ENCODE data around the gene SORBS1. TPM values are rescaled to one million over a fixed set of nuclear protein-coding genes. Genes with fewer than 3 reads are reported as not detected.
A peak's percentile ranks its signal among the peaks of the same experiment; 100 is the strongest.

Gene SORBS1
- total RNA-seq, 1 donor from 2014 or later: 58.2 TPM

DNA sequence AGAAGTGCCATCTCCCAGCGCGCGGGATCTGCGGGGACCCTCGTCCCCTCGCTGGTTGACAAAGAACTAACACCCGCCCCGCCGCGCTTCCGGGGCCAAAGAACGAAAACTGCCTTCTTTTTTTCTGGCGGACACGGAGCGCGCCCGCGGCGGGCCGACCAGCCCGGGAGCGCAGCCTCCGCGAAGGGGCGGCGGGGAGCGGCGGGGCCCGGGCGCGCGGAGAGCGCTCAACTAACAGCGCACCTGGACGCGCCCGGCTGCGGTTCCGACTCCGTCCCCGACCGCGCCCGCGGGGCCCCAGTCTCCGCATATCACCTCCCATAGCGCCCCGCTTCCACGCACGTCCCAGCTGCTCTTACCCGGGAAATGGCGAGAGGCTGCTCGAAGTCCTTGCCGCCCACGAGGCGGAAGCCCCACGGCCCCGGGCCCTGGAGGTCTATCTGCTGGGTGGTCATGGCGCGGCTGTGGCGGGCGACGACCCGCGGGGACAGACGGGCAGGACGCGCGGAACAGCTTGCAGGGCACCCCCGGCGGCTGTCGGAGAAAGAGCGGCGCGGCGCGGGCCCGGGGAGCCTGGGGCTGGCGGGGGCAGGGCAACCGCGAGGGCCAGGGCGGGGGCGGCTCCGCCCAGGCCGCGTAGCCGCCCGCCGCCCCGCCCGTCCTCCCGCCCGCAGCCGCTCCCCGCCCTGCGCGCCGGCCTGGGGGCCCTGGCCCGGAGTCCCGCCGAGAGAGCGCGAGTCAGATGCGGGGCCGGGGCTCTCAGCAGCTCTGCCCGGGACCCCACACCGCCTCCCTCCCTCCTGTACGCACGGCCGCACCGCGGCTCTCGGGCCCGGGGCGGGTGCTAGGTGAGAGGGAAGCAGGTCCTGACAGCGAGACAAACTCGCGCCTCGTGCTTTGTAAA is 270.5 kb downstream of the SORBS1 start, which contains the start of gene PDLIM1:
Gene PDLIM1 (minus strand): TSS at position 543 of the 904 bp plus-strand sequence. CDS start 88 bp downstream, at position 455.
- ATAC-seq (peak; percentile 92 to 95), DNase-seq (peak; percentile 89)
- H3K27ac ChIP-seq: peak within 1 kb of the TSS; percentile 96
- H3K4me3 ChIP-seq: peak within 1 kb of the TSS; percentile 79
- TF ChIP-seq, protein P1, sequence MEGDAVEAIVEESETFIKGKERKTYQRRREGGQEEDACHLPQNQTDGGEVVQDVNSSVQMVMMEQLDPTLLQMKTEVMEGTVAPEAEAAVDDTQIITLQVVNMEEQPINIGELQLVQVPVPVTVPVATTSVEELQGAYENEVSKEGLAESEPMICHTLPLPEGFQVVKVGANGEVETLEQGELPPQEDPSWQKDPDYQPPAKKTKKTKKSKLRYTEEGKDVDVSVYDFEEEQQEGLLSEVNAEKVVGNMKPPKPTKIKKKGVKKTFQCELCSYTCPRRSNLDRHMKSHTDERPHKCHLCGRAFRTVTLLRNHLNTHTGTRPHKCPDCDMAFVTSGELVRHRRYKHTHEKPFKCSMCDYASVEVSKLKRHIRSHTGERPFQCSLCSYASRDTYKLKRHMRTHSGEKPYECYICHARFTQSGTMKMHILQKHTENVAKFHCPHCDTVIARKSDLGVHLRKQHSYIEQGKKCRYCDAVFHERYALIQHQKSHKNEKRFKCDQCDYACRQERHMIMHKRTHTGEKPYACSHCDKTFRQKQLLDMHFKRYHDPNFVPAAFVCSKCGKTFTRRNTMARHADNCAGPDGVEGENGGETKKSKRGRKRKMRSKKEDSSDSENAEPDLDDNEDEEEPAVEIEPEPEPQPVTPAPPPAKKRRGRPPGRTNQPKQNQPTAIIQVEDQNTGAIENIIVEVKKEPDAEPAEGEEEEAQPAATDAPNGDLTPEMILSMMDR (IDR thresholded peaks at IDR 0.05): peak; percentile 37
- H3K4me1 ChIP-seq: peaks cover 55% of the 10 kb centered on the region
- intact Hi-C loops (cut with DNase I): no loop called here
- H3K27me3 ChIP-seq (ENCODE audit: low read depth): no peaks in the 10 kb centered on the region
- H3K36me3 ChIP-seq: no peaks in the 10 kb centered on the region
- no peaks in the 10 kb centered on the region for H3K9me3 ChIP-seq

DNA sequence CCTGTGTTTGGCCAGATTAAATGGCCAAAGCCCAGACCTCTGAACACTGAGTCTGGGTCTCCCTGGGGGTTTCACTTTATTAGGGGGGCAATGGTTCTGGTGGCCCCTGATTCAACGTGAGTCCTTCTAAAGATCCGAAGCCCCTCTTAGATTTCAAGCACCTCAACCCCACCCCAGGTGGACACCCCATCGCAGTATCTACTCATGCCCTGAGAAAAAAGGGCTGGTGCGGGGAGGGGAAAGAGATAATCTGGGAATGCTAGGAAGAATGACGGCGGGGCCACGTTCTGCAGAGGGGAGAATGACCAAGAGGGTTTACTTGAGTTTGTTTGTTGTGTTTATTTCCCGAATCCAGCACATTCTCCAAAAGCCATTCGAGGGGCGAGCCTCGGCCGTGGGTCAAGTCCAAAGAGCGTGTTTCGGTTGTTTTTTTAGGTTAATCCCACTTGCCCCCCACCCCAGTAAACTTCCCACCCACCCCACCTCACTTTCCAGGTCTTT is 271.2 kb downstream of the SORBS1 start:
- Histone ChIP-seq H3K27ac (peak overlapping the region; percentile 96), H3K4me3 (peak overlapping the region; percentile 79), H3K9me3 (no peaks in the 10 kb centered on the region), H3K27me3 (ENCODE audit: low read depth) (no peaks in the 10 kb centered on the region), H3K4me1 (peaks cover 55% of the 10 kb centered on the region), H3K36me3 (no peaks in the 10 kb centered on the region)
- intact Hi-C loops (cut with DNase I): no loop called here
- TF ChIP-seq, protein P1 (IDR thresholded peaks at IDR 0.05): no peak
- DNase-seq (no peak), ATAC-seq (peak in 1 of 2 donors; percentile 3)

DNA sequence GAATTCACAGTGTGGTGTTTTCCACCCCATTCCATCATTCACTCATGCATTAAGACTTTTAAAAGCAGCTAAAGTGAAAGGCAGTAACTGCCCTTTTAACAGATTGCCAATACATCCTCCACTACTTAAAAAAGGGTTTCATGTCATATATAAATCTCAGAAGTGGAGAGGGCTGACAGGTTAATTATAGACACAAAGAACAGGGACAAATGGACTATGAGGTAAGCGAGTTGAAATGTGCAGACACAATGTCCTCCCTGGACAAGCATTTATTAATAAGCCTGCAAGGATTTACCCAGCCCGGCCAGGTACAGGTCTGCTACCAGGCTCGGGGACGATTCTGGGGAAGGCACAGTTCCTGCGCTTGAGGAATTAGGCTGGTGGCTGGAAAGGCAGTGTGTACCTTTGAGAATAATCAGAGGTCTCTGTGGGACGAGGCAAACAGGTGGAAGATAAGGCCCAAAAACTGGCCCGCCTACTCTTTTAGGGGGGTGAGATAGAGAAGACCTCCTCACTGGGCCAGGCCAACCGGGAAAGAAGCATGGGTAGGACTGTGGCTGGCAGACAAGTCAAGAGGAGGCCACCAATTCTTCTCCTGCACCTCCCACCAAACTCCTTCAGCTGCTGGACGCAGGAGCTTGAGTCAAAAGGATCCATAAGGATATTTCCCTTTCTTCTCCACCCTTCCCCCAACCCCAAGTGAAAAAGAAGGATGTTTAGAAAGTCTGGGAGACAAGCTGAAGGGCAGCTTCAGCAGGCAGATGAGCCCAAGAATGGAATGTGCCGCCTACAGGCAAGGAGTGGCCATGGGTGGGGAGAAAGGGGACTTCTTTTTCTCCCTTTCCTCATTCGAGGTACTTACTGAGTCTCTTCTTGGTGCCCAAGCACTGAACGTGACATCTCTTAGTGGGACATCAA is 271.9 kb downstream of the SORBS1 start:
- Histone ChIP-seq H3K27ac (peak overlapping the region; percentile 96), H3K9me3 (no peaks in the 10 kb centered on the region), H3K4me3 (peak overlapping the region; percentile 79), H3K36me3 (no peaks in the 10 kb centered on the region), H3K27me3 (ENCODE audit: low read depth) (no peaks in the 10 kb centered on the region), H3K4me1 (peaks cover 55% of the 10 kb centered on the region)
- ATAC-seq: peak; percentile 35 to 40
- intact Hi-C loops (cut with DNase I): no loop called here
- TF ChIP-seq, protein P1 (IDR thresholded peaks at IDR 0.05): peak; percentile 40
- no peak for DNase-seq

DNA sequence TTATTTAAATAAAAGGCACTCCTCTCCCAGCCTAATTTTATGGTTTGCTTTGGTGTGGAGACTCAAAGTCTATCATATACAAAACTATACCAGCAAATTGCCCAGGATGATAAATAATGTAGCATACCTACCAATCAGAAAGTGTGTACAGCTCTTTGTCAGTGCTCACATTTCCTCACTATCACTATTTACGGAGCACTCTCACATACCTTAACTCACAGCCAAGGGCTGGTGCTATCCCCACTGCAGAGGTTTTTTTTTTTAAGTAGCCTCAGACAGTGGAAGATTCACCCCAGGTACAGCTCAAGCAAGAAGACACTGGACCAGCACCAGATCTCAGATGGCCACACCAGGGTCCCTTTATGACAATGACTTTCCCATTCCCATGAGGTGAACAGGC is 272.9 kb downstream of the SORBS1 start:
- TF ChIP-seq, protein P1 (IDR thresholded peaks at IDR 0.05): no peak
- Histone ChIP-seq H3K36me3 (no peaks in the 10 kb centered on the region), H3K27ac (peak overlapping the region; percentile 96), H3K9me3 (no peaks in the 10 kb centered on the region), H3K4me1 (peaks cover 62% of the 10 kb centered on the region), H3K27me3 (ENCODE audit: low read depth) (no peaks in the 10 kb centered on the region), H3K4me3 (peak overlapping the region; percentile 79)
- DNase-seq (no peak), ATAC-seq (no peak)
- intact Hi-C loops (cut with DNase I): no loop called here

DNA sequence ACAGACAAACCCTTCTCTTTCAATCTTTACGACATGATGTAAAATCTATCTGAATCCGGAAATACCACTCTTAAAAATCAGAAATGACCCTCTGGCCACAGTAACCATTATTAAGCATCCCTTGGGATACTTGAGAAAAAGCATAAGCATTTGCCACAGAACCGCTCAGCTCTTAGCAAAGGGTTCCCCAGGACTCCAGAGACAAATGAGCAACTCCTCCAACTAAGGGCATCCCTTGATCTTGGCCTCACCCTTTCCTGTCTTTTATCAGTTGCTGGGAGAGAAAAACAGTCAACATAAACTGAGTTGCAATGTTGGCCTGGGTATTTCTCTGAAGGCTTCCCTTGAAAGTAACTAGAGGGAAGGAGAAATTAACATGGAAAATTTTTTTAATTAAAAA is 273.9 kb downstream of the SORBS1 start:
- Histone ChIP-seq H3K9me3 (no peaks in the 10 kb centered on the region), H3K27me3 (ENCODE audit: low read depth) (no peaks in the 10 kb centered on the region), H3K36me3 (no peaks in the 10 kb centered on the region), H3K27ac (peak overlapping the region; percentile 96), H3K4me3 (peak overlapping the region; percentile 79), H3K4me1 (peaks cover 63% of the 10 kb centered on the region)
- TF ChIP-seq, protein P1 (IDR thresholded peaks at IDR 0.05): no peak
- DNase-seq: no peak
- ATAC-seq: no peak
- intact Hi-C loops (cut with DNase I): no loop called here

Data from lower lobe of right lung (tissue), 2 donors.